ENCODE results near the gene DIABLO. TPM values are rescaled to one million over a fixed set of nuclear protein-coding genes. Genes with fewer than 3 reads are reported as not detected.

Gene DIABLO
- total and polyA plus RNA-seq, 9 of the 15 experiments (the other 6 are each of a cell fraction or from before 2014, with no cell fraction given), result 37.3 to 101 (median 80.1) TPM

DNA sequence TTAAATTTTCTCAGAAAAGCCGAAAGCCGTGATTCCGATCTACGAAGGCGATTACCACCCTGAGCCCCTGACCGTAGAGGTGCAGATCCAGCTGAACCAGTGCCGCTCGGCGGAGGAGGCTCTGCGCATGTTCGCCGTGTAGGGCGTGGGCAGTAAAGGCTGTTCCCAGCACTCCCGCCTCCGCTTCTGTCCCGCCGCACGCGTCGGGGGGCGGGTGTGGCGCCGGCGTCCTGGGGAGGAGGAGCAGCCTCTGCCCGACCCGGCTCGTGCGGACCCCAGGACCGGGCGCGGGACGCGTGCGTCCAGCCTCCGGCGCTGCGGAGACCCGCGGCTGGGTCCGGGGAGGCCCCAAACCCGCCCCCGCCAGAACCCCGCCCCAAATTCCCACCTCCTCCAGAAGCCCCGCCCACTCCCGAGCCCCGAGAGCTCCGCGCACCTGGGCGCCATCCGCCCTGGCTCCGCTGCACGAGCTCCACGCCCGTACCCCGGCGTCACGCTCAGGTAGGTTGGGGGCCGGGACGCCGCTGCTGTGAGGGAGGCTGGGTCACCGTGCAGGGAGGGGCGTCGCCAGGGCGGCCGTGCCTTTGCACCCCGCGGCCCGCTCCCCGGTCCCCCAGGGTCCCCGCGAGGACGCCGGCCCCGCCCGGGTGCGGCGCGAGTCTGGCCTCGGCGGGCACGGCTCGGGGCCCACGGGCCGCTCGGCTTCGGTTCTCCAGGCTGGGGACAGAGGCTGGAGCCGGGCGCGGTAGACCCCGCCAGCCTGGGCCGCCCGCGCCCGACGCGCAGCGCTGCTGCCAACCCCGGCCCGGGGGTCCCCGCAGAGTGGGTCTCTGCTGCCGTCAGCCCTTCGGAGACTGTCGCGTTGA is 22.3 kb downstream of the DIABLO start, which contains the start of gene B3GNT4 (continued):
- TF ChIP-seq, protein P1, sequence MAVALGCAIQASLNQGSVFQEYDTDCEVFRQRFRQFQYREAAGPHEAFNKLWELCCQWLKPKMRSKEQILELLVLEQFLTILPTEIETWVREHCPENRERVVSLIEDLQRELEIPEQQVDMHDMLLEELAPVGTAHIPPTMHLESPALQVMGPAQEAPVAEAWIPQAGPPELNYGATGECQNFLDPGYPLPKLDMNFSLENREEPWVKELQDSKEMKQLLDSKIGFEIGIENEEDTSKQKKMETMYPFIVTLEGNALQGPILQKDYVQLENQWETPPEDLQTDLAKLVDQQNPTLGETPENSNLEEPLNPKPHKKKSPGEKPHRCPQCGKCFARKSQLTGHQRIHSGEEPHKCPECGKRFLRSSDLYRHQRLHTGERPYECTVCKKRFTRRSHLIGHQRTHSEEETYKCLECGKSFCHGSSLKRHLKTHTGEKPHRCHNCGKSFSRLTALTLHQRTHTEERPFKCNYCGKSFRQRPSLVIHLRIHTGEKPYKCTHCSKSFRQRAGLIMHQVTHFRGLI (CRISPR knock-in tag; IDR thresholded peaks at IDR 0.05), result no peak
- no peak for TF ChIP-seq PRMT5 (CRISPR knock-in tag; IDR thresholded peaks at IDR 0.05)
- TF ChIP-seq SIRT6 (IDR thresholded peaks at IDR 0.05; ENCODE audit: low read depth, low read length), result no peak
- no peak for TF ChIP-seq MLX (CRISPR knock-in tag; conservative IDR thresholded peaks at IDR 0.05)
- peak in 1 of 2 experiments; percentile 39; a peak in 1 of 4 replicates for TF ChIP-seq SIN3A (IDR thresholded peaks at IDR 0.05; ENCODE audit: borderline replicate concordance in 2 of 2, control insufficient read depth in 1 of 2, low read depth in 2 of 2, low read length in 2 of 2)
- no peak for TF ChIP-seq ZNF184 (CRISPR knock-in tag; IDR thresholded peaks at IDR 0.05)
- TF ChIP-seq ZNF445 (CRISPR knock-in tag; IDR thresholded peaks at IDR 0.05; ENCODE audit: low read depth), result no peak
- peak; percentile 94 to 95 for TF ChIP-seq NRF1 (conservative IDR thresholded peaks at IDR 0.05 in 1 of 2, IDR thresholded peaks at IDR 0.05 in 1 of 2)
- TF ChIP-seq NFATC3 (IDR thresholded peaks at IDR 0.05), result no peak
- TF ChIP-seq, protein P2, sequence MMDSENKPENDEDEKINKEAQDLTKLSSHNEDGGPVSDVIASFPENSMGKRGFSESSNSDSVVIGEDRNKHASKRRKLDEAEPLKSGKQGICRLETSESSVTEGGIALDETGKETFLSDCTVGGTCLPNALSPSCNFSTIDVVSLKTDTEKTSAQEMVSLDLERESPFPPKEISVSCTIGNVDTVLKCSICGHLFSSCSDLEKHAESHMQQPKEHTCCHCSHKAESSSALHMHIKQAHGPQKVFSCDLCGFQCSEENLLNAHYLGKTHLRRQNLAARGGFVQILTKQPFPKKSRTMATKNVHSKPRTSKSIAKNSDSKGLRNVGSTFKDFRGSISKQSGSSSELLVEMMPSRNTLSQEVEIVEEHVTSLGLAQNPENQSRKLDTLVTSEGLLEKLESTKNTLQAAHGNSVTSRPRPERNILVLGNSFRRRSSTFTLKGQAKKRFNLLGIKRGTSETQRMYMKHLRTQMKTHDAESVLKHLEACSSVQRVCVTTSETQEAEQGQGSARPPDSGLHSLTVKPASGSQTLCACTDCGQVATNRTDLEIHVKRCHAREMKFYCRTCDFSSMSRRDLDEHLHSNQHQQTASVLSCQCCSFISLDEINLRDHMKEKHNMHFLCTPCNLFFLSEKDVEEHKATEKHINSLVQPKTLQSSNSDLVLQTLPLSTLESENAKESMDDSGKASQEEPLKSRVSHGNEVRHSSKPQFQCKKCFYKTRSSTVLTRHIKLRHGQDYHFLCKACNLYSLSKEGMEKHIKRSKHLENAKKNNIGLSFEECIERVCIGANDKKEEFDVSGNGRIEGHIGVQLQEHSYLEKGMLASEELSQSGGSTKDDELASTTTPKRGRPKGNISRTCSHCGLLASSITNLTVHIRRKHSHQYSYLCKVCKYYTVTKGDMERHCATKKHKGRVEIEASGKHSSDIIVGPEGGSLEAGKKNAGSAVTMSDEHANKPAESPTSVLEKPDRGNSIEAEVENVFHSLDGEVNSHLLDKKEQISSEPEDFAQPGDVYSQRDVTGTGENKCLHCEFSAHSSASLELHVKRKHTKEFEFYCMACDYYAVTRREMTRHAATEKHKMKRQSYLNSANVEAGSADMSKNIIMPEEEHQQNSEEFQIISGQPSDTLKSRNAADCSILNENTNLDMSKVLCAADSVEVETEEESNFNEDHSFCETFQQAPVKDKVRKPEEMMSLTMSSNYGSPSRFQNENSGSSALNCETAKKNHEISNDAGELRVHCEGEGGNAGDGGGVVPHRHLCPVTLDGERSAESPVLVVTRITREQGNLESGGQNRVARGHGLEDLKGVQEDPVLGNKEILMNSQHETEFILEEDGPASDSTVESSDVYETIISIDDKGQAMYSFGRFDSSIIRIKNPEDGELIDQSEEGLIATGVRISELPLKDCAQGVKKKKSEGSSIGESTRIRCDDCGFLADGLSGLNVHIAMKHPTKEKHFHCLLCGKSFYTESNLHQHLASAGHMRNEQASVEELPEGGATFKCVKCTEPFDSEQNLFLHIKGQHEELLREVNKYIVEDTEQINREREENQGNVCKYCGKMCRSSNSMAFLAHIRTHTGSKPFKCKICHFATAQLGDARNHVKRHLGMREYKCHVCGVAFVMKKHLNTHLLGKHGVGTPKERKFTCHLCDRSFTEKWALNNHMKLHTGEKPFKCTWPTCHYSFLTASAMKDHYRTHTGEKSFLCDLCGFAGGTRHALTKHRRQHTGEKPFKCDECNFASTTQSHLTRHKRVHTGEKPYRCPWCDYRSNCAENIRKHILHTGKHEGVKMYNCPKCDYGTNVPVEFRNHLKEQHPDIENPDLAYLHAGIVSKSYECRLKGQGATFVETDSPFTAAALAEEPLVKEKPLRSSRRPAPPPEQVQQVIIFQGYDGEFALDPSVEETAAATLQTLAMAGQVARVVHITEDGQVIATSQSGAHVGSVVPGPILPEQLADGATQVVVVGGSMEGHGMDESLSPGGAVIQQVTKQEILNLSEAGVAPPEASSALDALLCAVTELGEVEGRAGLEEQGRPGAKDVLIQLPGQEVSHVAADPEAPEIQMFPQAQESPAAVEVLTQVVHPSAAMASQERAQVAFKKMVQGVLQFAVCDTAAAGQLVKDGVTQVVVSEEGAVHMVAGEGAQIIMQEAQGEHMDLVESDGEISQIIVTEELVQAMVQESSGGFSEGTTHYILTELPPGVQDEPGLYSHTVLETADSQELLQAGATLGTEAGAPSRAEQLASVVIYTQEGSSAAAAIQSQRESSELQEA (IDR thresholded peaks at IDR 0.05; ENCODE audit: low read depth), result no peak
- TF ChIP-seq TFE3 (CRISPR knock-in tag; IDR thresholded peaks at IDR 0.05), result no peak
- no peak for TF ChIP-seq ZNF354B (CRISPR knock-in tag; IDR thresholded peaks at IDR 0.05)
- TF ChIP-seq FUS (optimal IDR thresholded peaks at IDR 0.05; ENCODE audit: low read depth, low read length), result no peak
- no peak for TF ChIP-seq TBL1XR1 (IDR thresholded peaks at IDR 0.05; ENCODE audit: low read length in 2 of 2)
- no peak; the same call in 1 of the 2 replicates for TF ChIP-seq HNRNPL (IDR thresholded peaks at IDR 0.05; ENCODE audit: low read depth, low read length)
